OCI-LY7 (cell line): Measurements from ENCODE around the gene ADGRF1. TPM values are rescaled to one million over a fixed set of nuclear protein-coding genes. Genes with fewer than 3 reads are reported as not detected.

Experiments used
- BruUV-seq: library from RNA; stranded (reverse); fragments of 400-500 nt; replicated peaks from 2 replicates; lab custom pipeline; 2021; lab: Mats Ljungman, UMichigan
- CTCF ChIA-PET: fragments of 300-600 bp; sonication (Branson Sonifier 250); formaldehyde crosslinking; loops from one replicate; lab custom pipeline; 2022; ENCODE audit warnings: antibody characterized with exemption; ENCODE audit not compliant: unreplicated experiment; lab: Charles Lee
- POLR2A ChIA-PET: fragments of 300-600 bp; sonication (Branson Sonifier 250); formaldehyde crosslinking; loops from one replicate; lab custom pipeline; 2022; ENCODE audit warnings: antibody characterized with exemption; lab: Charles Lee
- DNase-seq: peaks from one replicate; pipeline ENCODE4 v3.0.0-alpha.2; 2015; ENCODE audit warnings: low spot score
- H2AFZ ChIP-seq: fragments of 200-600 bp; sonication (generic), shearing (Covaris generic); 2 replicates; pipeline ENCODE4 v1.6.1; 2014; ENCODE audit warnings: mild to moderate bottlenecking, antibody characterized with exemption, low read length, moderate library complexity
- H3K27ac ChIP-seq: fragments of 200-600 bp; sonication (generic); 2 replicates; pipeline ENCODE4 v1.5.1; 2014; ENCODE audit warnings: mixed run types, low read depth, mild to moderate bottlenecking, moderate library complexity, low read length, inconsistent platforms; ENCODE audit not compliant: poor library complexity, severe bottlenecking
- H3K36me3 ChIP-seq: fragments of 200-600 bp; sonication (generic); 2 replicates; pipeline ENCODE4 v1.6.1; 2014; ENCODE audit warnings: mild to moderate bottlenecking, antibody characterized with exemption, low read length, moderate library complexity, mixed read lengths; ENCODE audit not compliant: insufficient read depth
- H3K4me1 ChIP-seq: fragments of 200-600 bp; sonication (generic); 2 replicates; pipeline ENCODE4 v1.5.1; 2014; ENCODE audit warnings: mild to moderate bottlenecking, low read length; ENCODE audit not compliant: insufficient read depth, poor library complexity, severe bottlenecking
- H3K4me2 ChIP-seq: fragments of 200-600 bp; sonication (generic); 2 replicates; pipeline ENCODE4 v1.6.1; 2014; ENCODE audit warnings: mild to moderate bottlenecking, low read length
- H3K4me3 ChIP-seq: fragments of 200-600 bp; sonication (generic); 2 replicates; pipeline ENCODE4 v1.5.1; 2014; ENCODE audit warnings: mild to moderate bottlenecking, low read depth, low read length; ENCODE audit not compliant: poor library complexity, severe bottlenecking
- H3K79me2 ChIP-seq: fragments of 200-600 bp; sonication (generic); 2 replicates; pipeline ENCODE4 v1.6.1; 2016; ENCODE audit warnings: low read depth, mild to moderate bottlenecking, low read length, moderate library complexity, mixed read lengths; ENCODE audit not compliant: insufficient read depth
- H3K9me2 ChIP-seq: fragments of 200-600 bp; sonication (generic); 2 replicates; pipeline ENCODE4 v1.6.1; 2016; ENCODE audit warnings: mild to moderate bottlenecking, low read length, mixed read lengths; ENCODE audit not compliant: insufficient read depth
- H3K9me3 ChIP-seq: fragments of 200-600 bp; sonication (generic); 2 replicates; pipeline ENCODE4 v1.6.1; 2014; ENCODE audit warnings: mild to moderate bottlenecking, mixed run types, low read length, mixed read lengths
- H4K20me1 ChIP-seq: fragments of 200-600 bp; sonication (generic); 2 replicates; pipeline ENCODE4 v1.6.1; 2014; ENCODE audit warnings: mild to moderate bottlenecking, antibody characterized with exemption, low read length, moderate library complexity, mixed read lengths; ENCODE audit not compliant: insufficient read depth
- CTCF ChIP-seq: fragments of 200-600 bp; sonication (generic); conservative IDR thresholded peaks from 2 replicates; pipeline ENCODE4 v1.5.1; 2014; ENCODE audit warnings: mild to moderate bottlenecking, antibody characterized with exemption, low read length, moderate library complexity, mixed read lengths
- EZH2phosphoT487 ChIP-seq: fragments of 200-600 bp; sonication (generic); IDR thresholded peaks from 2 replicates; pipeline ENCODE4 v1.6.1; 2018; ENCODE audit warnings: low read depth, borderline replicate concordance, mild to moderate bottlenecking, mixed run types, antibody characterized with exemption, low read length, moderate library complexity, mixed read lengths
- intact Hi-C: fragments of 100-400 bp; cut with micrococcal nuclease; formaldehyde crosslinking; loops from one replicate; pipeline ENCODE4 v1.10.0; 2022; ENCODE audit not compliant: unreplicated experiment
- total RNA-seq, 2 experiments: library from RNA; depleted of rRNA in 1 of 2; stranded (reverse); fragments of >200 nt in 1 of 2; shearing (Covaris generic) in 1 of 2; gene quantifications; 2 replicates each; pipeline ENCODE4 v1.2.3, GENCODE V29; 2014 to 2022

Gene ADGRF1
- total RNA-seq, 2 experiments from 2014 or later, result not detected

- CTCF ChIA-PET, result no interaction called here
- Histone ChIP-seq H3K4me2 (no peak overlapping the region), H3K9me3 (no peaks in the 10 kb centered on the region), H3K4me3 (no peak overlapping the region), H3K4me1 (no peaks in the 10 kb centered on the region), H3K9me2 (no peaks in the 10 kb centered on the region), H2AFZ (no peak overlapping the region), H4K20me1 (no peaks in the 10 kb centered on the region), H3K27ac (no peak overlapping the region), H3K36me3 (no peaks in the 10 kb centered on the region), H3K79me2 (no peaks in the 10 kb centered on the region)
- no peak for DNase-seq
- intact Hi-C loops, result no loop called here
- POLR2A ChIA-PET, result no interaction called here
- TF ChIP-seq EZH2phosphoT487 (no peak), CTCF (no peak)
- BruUV-seq, result no TSS peak
These were observed 67.3 kb downstream of the ADGRF1 start for GRCh38 chr6:46974786-46975185.

- no peak overlapping the region for H3K4me2 ChIP-seq
- DNase-seq, result no peak
- no peaks in the 10 kb centered on the region for H3K4me1 ChIP-seq
- no peaks in the 10 kb centered on the region for H4K20me1 ChIP-seq
- no peak overlapping the region for H3K4me3 ChIP-seq
- ChIA-PET CTCF (no interaction called here), POLR2A (interaction anchor here (0.6 to 1.2 kb wide), 4 partner anchors 11 to 845 kb away, joined by 3 read pairs; no protein-coding TSS in a partner anchor)
- BruUV-seq, result no TSS peak
- TF ChIP-seq EZH2phosphoT487 (no peak), CTCF (no peak)
- no peak overlapping the region for H3K27ac ChIP-seq
- no peaks in the 10 kb centered on the region for H3K36me3 ChIP-seq
- no peaks in the 10 kb centered on the region for H3K9me3 ChIP-seq
- no peak overlapping the region for H2AFZ ChIP-seq
- intact Hi-C loops, result no loop called here
- H3K9me2 ChIP-seq, result no peaks in the 10 kb centered on the region
- no peaks in the 10 kb centered on the region for H3K79me2 ChIP-seq
These were observed 69.1 kb downstream of the ADGRF1 start for GRCh38 chr6:46973029-46973428.

GRCh38 chr6:46972531-46972930 is 69.6 kb downstream of the ADGRF1 start:
- Histone ChIP-seq H3K4me2 (no peak overlapping the region), H3K79me2 (no peaks in the 10 kb centered on the region), H3K27ac (no peak overlapping the region), H4K20me1 (no peaks in the 10 kb centered on the region), H3K9me2 (no peaks in the 10 kb centered on the region), H3K4me1 (no peaks in the 10 kb centered on the region), H3K36me3 (no peaks in the 10 kb centered on the region), H3K4me3 (no peak overlapping the region), H2AFZ (no peak overlapping the region), H3K9me3 (no peaks in the 10 kb centered on the region)
- CTCF ChIA-PET, result no interaction called here
- BruUV-seq, result no TSS peak
- DNase-seq, result no peak
- no peak for TF ChIP-seq CTCF
- TF ChIP-seq EZH2phosphoT487, result no peak
- intact Hi-C loops, result no loop called here
- POLR2A ChIA-PET, result interaction anchor here (0.6 to 1.2 kb wide), 3 partner anchors 10 to 14 kb away, joined by 3 read pairs; no protein-coding TSS in a partner anchor
